GM19035 (cell line): Measurements from ENCODE around the gene SMCHD1.
"Not testable (repeated sequence)": the region's sequence is repeated elsewhere in the genome, so short reads cannot be mapped to it uniquely, and the experiment has no call there.

Source experiments
- ATAC-seq: cut with Tn5 transposase; IDR thresholded peaks from one replicate; pipeline ENCODE4 v1.9.1; 2021; ENCODE audit not compliant: unreplicated experiment

SMCHD1 gene

GRCh38 chr18:2848247-2849246 is 193.0 kb downstream of the SMCHD1 start:
- ATAC-seq: no peak

- no peak for ATAC-seq
Observed at GRCh38 chr18:2850816-2851215, 195.3 kb downstream of the SMCHD1 start.

- ATAC-seq: no peak
Observed at GRCh38 chr18:2851771-2852170, 196.2 kb downstream of the SMCHD1 start.

GRCh38 chr18:2852460-2852859 is 196.9 kb downstream of the SMCHD1 start:
- not testable (repeated sequence) for ATAC-seq

GRCh38 chr18:2853173-2853925 is 197.8 kb downstream of the SMCHD1 start:
- no peak for ATAC-seq

GRCh38 chr18:2853926-2854664 is 198.6 kb downstream of the SMCHD1 start:
- ATAC-seq: no peak
